Esophagus muscularis mucosa (tissue), 4 donors: Measurements from ENCODE around the gene CSRNP2. TPM values are rescaled to one million over a fixed set of nuclear protein-coding genes. Genes with fewer than 3 reads are reported as not detected.

ENCODE experiments used
- DNase-seq: peaks from one replicate; pipeline ENCODE4 v3.0.0-alpha.2; 2017; ENCODE audit errors: extremely low spot score
- H3K27ac ChIP-seq, 4 donors: fragments of 200-600 bp; sonication (generic); replicated peaks in 1 of 4; 1 replicate in 3 of 4; 2 replicates in 1 of 4; pipeline ENCODE4 v1.5.1; 2016 to 2019; ENCODE audit warnings: mild to moderate bottlenecking in 1 of 4
- H3K27me3 ChIP-seq, 4 donors: fragments of 200-600 bp; sonication (generic); one replicate each; pipeline versions ENCODE4 v1.5.1 to v1.6.0; 2016 to 2019
- H3K36me3 ChIP-seq, 4 donors: fragments of 200-600 bp; sonication (generic); one replicate each; pipeline ENCODE4 v1.5.1; 2016 to 2019
- H3K4me1 ChIP-seq, 4 donors: fragments of 200-600 bp; sonication (generic); one replicate each; pipeline ENCODE4 v1.5.1; 2016 to 2019
- H3K4me3 ChIP-seq, 4 donors: fragments of 200-600 bp; sonication (generic); 1 replicate in 2 of 4; 2 replicates in 2 of 4; pipeline ENCODE4 v1.5.1; 2016 to 2019; ENCODE audit warnings: mild to moderate bottlenecking in 4 of 4, moderate library complexity in 1 of 4
- H3K9me3 ChIP-seq, 4 donors: fragments of 200-600 bp; sonication (generic); 1 replicate in 3 of 4; 2 replicates in 1 of 4; pipeline ENCODE4 v1.5.1; 2016 to 2019
- CTCF ChIP-seq, 3 experiments: fragments of 200-600 bp in 2 of 3; fragments of 450-650 bp in 1 of 3; sonication (generic) in 2 of 3; IDR thresholded peaks; one replicate each; pipeline ENCODE4 v1.5.1; 2017 to 2019; ENCODE audit warnings: antibody characterized with exemption in 3 of 3, mild to moderate bottlenecking in 2 of 3, moderate library complexity in 1 of 3
- EP300 ChIP-seq: sonication (generic); formaldehyde crosslinking; IDR thresholded peaks from one replicate; pipeline ENCODE4 v1.6.1; 2017; ENCODE audit warnings: antibody characterized with exemption
- POLR2A ChIP-seq: fragments of 450-650 bp; IDR thresholded peaks from one replicate; pipeline ENCODE4 v1.6.1; 2017; ENCODE audit warnings: antibody characterized with exemption, moderate library complexity, mild to moderate bottlenecking, low read depth
- POLR2AphosphoS5 ChIP-seq, 2 donors: sonication (generic); formaldehyde crosslinking; IDR thresholded peaks; one replicate each; pipeline ENCODE4 v1.6.1; 2017; ENCODE audit warnings: antibody characterized with exemption in 2 of 2
- WGBS: methylation state at CpG from one replicate; pipeline ENCODE4 v1.1.5; 2018; 5-methylcytosine and 5-hydroxymethylcytosine counted together
- intact Hi-C: fragments of 100-400 bp; cut with DNase I; formaldehyde crosslinking; loops from one replicate; pipeline ENCODE4 v1.15.1; 2023
- total RNA-seq, 4 donors: library from RNA; depleted of rRNA; stranded (reverse); fragments of >200 nt; gene quantifications; one replicate each; pipeline versions ENCODE4 v1.1.0 to v1.2.1, GENCODE V29; 2016

The CSRNP2 gene
- total RNA-seq, 4 donors from 2014 or later: 20.3 to 31.5 (median 25.5) TPM

GRCh38 chr12:51087818-51088217 lies 4.4 kb upstream of the CSRNP2 start:
- Histone ChIP-seq H3K4me1 (peaks cover 3 to 8% (median 6%) of the 10 kb centered on the region in 4 donors), H3K4me3 (no peak overlapping the region), H3K27me3 (peaks cover 0 to 3% (median 0%) of the 10 kb centered on the region in 4 donors), H3K36me3 (peaks cover 0 to 33% (median 10%) of the 10 kb centered on the region in 4 donors), H3K9me3 (no peaks in the 10 kb centered on the region), H3K27ac (no peak overlapping the region)
- no peak for DNase-seq
- WGBS: 97% methylated on average over 3 of the region's 3 CpGs
- intact Hi-C loops: no loop called here
- TF ChIP-seq POLR2AphosphoS5 (IDR thresholded peaks at IDR 0.05) (no peak), POLR2A (no peak), EP300 (no peak), CTCF (IDR thresholded peaks at IDR 0.05) (no peak)

- no peaks in the 10 kb centered on the region for H3K9me3 ChIP-seq
- H3K27me3 ChIP-seq: peaks cover 0 to 3% (median 0%) of the 10 kb centered on the region in 4 donors
- H3K4me1 ChIP-seq: peaks cover 7 to 16% (median 14%) of the 10 kb centered on the region in 4 donors
- H3K36me3 ChIP-seq: peaks cover 0 to 24% (median 6%) of the 10 kb centered on the region in 4 donors
- no peak overlapping the region for H3K4me3 ChIP-seq
- intact Hi-C loops: no loop called here
- WGBS: 93% methylated on average over 10 of the region's 10 CpGs
- DNase-seq: no peak
- no peak overlapping the region for H3K27ac ChIP-seq
- TF ChIP-seq CTCF (IDR thresholded peaks at IDR 0.05) (no peak), EP300 (no peak), POLR2A (no peak), POLR2AphosphoS5 (IDR thresholded peaks at IDR 0.05) (no peak)
Measured at GRCh38 chr12:51086933-51087332, 3.5 kb upstream of the CSRNP2 start.

GRCh38 chr12:51085757-51086156 lies 2.4 kb upstream of the CSRNP2 start:
- no peak for DNase-seq
- H3K4me1 ChIP-seq: peaks cover 12 to 28% (median 26%) of the 10 kb centered on the region in 4 donors
- intact Hi-C loops: no loop called here
- no peak overlapping the region for H3K4me3 ChIP-seq
- TF ChIP-seq POLR2AphosphoS5 (IDR thresholded peaks at IDR 0.05): no peak
- TF ChIP-seq POLR2A: no peak
- TF ChIP-seq EP300: no peak
- TF ChIP-seq CTCF (IDR thresholded peaks at IDR 0.05): no peak
- peaks cover 0 to 3% (median 0%) of the 10 kb centered on the region in 4 donors for H3K27me3 ChIP-seq
- H3K27ac ChIP-seq: no peak overlapping the region
- H3K9me3 ChIP-seq: no peaks in the 10 kb centered on the region
- H3K36me3 ChIP-seq: peaks cover 0 to 15% (median 3%) of the 10 kb centered on the region in 4 donors
- WGBS: 76% methylated on average over 3 of the region's 3 CpGs

DNA sequence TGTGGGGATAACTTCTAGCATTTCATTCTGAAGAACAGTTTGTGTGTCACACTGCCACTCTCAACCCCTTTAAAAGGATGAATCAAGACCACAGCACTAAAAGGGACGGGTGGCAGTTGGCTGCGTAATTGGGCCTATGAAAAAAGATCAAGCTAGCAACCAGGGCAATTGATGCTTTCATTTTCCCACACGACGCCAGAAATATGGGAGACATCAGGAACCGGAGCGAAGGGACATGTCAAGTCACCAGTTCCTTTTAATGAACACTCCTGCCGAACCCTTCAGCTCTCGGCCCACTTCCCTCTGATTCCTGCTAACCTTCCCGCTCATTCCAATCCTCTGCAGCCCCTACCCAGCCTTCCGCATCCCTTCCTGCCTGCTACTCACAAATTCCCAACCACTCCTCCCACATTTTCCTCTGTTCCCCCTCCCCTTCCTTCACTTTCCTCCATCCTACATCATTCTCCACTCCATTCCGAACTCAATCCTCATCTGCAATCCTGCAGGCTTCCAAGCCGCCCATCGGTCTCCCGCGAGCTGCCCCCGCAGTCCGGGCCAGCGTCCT lies 753 bp downstream of the CSRNP2 start:
- Histone ChIP-seq H3K4me1 (peaks cover 17 to 43% (median 41%) of the 10 kb centered on the region in 4 donors), H3K27me3 (peaks cover 0 to 3% (median 0%) of the 10 kb centered on the region in 4 donors), H3K36me3 (peaks cover 0 to 5% (median 0%) of the 10 kb centered on the region in 4 donors), H3K27ac (peak overlapping the region; percentile 95 to 99 (median 96)), H3K4me3 (peak overlapping the region; percentile 87 to 97 (median 92)), H3K9me3 (no peaks in the 10 kb centered on the region)
- no peak for TF ChIP-seq POLR2A
- no peak for TF ChIP-seq CTCF (IDR thresholded peaks at IDR 0.05)
- no peak for TF ChIP-seq POLR2AphosphoS5 (IDR thresholded peaks at IDR 0.05)
- no peak for TF ChIP-seq EP300
- 0% methylated on average over 18 of the region's 18 CpGs for WGBS
- intact Hi-C loops: loop anchor here (2.0 to 5.0 kb wide), 2 partner anchors 36 to 135 kb away; partner anchors contain the start of gene POU6F1
- DNase-seq: no peak
